Mucosa of rectum (tissue), 2 donors: ENCODE results near the gene NLGN1.

Source experiments
- H3K27ac ChIP-seq, 2 donors: one replicate each; pipeline ENCODE4 v1.7.0; 2013; ENCODE audit warnings: inconsistent platforms in 2 of 2, low read depth in 2 of 2, low read length in 2 of 2
- H3K27me3 ChIP-seq, 2 donors: one replicate each; pipeline ENCODE4 v1.7.0; 2013; ENCODE audit warnings: low read length in 2 of 2; ENCODE audit not compliant: control insufficient read depth in 2 of 2, insufficient read depth in 2 of 2
- H3K36me3 ChIP-seq, 2 donors: one replicate each; pipeline ENCODE4 v1.7.0; 2013; ENCODE audit warnings: low read length in 2 of 2; ENCODE audit not compliant: control insufficient read depth in 2 of 2, insufficient read depth in 2 of 2
- H3K4me1 ChIP-seq, 2 donors: one replicate each; pipeline ENCODE4 v1.7.0; 2013; ENCODE audit warnings: low read length in 2 of 2, mild to moderate bottlenecking in 1 of 2; ENCODE audit not compliant: control insufficient read depth in 2 of 2, insufficient read depth in 2 of 2
- H3K4me3 ChIP-seq, 2 donors: one replicate each; pipeline ENCODE4 v1.7.0; 2013; ENCODE audit warnings: low read length in 2 of 2
- H3K9ac ChIP-seq, 2 donors: one replicate each; pipeline ENCODE4 v1.7.0; 2013; ENCODE audit warnings: low read length in 2 of 2, low read depth in 1 of 2, mild to moderate bottlenecking in 1 of 2
- H3K9me3 ChIP-seq, 2 donors: one replicate each; pipeline ENCODE4 v1.7.0; 2013; ENCODE audit warnings: low read length in 2 of 2; ENCODE audit not compliant: control insufficient read depth in 2 of 2
- donor health status: healthy.
- donor health status: Normal muscosa, but diverticular disease.

NLGN1 gene

DNA sequence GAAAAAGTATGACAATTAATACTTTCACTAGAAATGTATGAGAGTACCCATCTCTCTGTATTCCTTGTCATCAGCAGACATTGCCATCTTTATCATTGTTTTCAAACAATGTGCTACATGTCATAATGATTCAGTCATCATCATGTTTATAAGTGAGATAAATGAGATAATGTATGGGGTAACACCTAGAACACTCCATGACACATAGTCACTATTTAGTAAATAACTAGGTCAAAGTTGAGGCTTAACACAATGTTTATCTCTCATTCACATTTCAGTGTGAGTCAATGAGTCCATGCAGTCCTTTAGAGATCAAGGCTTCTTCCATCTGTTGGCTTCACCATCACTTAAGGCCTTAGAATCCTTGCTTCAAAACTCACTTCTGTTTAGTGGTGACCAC lies 70.0 kb downstream of the NLGN1 start:
- Histone ChIP-seq H3K36me3 (no peaks in the 10 kb centered on the region), H3K27ac (no peak overlapping the region), H3K9me3 (no peaks in the 10 kb centered on the region), H3K4me3 (no peak overlapping the region), H3K27me3 (no peaks in the 10 kb centered on the region), H3K9ac (no peak overlapping the region), H3K4me1 (no peaks in the 10 kb centered on the region)

DNA sequence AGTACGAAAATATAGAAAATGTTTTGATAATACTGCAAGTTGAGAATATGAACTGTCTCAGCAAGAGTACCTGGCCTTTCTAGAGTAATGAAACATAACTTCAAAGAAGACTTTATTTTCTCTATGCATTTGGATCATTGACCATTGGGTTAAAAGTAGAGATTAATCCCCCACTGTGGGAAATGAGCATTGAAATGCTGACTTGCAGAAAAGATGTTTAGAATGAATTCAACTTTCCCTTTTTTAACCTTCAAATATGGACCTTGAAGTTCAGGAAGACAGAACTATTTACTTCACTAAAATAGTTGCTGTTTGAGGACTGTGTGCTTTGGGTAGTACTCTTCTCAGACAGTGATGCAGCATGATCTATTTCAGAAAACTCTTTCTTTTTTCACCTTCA lies 75.7 kb downstream of the NLGN1 start:
- no peaks in the 10 kb centered on the region for H3K27me3 ChIP-seq

GRCh38 chr3:173479301-173479700 lies 81.8 kb downstream of the NLGN1 start:
- H3K9ac ChIP-seq: no peak overlapping the region
- no peaks in the 10 kb centered on the region for H3K4me1 ChIP-seq
- no peak overlapping the region for H3K27ac ChIP-seq
- no peaks in the 10 kb centered on the region for H3K9me3 ChIP-seq
- no peaks in the 10 kb centered on the region for H3K27me3 ChIP-seq
- no peaks in the 10 kb centered on the region for H3K36me3 ChIP-seq
- no peak overlapping the region for H3K4me3 ChIP-seq

More for the DNA sequence above, 75.7 kb downstream of the NLGN1 start:
- Histone ChIP-seq H3K4me3 (no peak overlapping the region), H3K9me3 (no peaks in the 10 kb centered on the region), H3K36me3 (no peaks in the 10 kb centered on the region), H3K9ac (no peak overlapping the region), H3K27ac (no peak overlapping the region), H3K4me1 (no peaks in the 10 kb centered on the region)

DNA sequence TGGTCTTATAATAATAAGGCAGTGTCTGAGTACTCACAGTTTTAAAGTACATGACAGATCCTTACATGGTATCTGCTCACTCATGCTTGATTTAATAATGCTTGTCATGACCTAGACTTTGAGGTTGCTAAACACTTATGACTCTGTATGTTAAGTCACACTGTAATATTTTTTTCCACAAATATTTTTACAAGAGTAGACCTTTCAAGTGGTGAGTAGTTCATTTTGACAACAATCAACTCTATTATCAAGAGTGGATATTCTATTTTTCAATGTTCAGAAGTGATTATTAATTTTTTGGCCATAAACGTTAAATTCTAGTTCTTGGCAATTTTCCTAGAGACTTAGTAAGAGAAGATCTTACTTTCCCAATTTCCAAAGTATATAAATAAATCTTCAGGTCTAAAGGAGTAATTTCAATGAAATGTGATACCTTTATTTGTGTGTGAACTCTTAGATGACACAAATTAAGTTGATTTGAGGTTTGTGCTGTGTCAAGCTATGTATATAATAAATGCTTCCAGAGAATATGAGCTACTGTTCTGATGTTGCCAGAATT lies 104.5 kb downstream of the NLGN1 start:
- Histone ChIP-seq H3K27me3 (no peaks in the 10 kb centered on the region), H3K36me3 (no peaks in the 10 kb centered on the region), H3K27ac (no peak overlapping the region), H3K9ac (no peak overlapping the region), H3K9me3 (no peaks in the 10 kb centered on the region), H3K4me1 (no peaks in the 10 kb centered on the region), H3K4me3 (no peak overlapping the region)

- H3K27ac ChIP-seq: no peak overlapping the region
- H3K4me3 ChIP-seq: no peak overlapping the region
- no peaks in the 10 kb centered on the region for H3K4me1 ChIP-seq
- H3K36me3 ChIP-seq: no peaks in the 10 kb centered on the region
- H3K9ac ChIP-seq: no peak overlapping the region
- H3K27me3 ChIP-seq: no peaks in the 10 kb centered on the region
- H3K9me3 ChIP-seq: no peaks in the 10 kb centered on the region
These were observed 105.5 kb downstream of the NLGN1 start for GRCh38 chr3:173502983-173503568.

DNA sequence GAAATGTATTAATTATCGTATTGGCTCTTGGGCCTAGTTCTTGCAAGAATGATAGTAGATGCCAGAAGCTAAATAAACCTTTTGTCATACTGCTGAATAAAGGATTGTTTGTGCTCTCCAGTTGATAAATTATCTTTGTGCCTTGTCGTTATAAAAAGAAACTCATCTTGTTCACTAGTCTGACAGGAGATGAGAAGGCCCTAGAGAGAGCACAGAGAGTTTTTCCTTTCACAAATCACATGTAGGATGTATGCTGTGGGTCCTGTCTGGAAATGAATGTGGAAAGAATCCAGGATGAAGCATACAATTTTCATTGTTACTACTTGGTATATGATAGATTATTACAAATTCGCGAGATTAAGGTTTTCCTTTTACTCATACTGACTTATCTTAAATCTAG lies 113.0 kb downstream of the NLGN1 start:
- Histone ChIP-seq H3K9ac (no peak overlapping the region), H3K36me3 (no peaks in the 10 kb centered on the region), H3K27me3 (no peaks in the 10 kb centered on the region), H3K9me3 (no peaks in the 10 kb centered on the region), H3K4me3 (no peak overlapping the region), H3K4me1 (no peaks in the 10 kb centered on the region), H3K27ac (no peak overlapping the region)

DNA sequence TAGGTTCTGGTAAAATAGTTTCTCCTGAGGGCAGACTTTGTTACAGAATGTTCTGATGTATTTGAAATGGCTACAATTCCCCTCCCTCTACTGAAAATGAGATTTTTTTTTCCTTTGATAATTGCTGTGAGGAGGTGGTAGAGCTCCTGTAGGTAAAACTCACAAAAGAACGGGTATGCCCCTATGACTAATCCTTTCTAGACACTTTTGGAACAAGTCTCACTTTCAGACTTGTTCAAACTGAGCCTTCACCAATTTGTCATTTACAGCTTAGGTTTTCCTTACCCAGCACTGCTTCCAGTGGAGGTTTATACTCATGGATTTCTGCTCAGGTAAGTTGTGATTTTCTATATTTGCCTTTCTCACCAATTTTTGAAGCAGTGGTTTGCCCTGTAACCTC lies 115.6 kb downstream of the NLGN1 start:
- Histone ChIP-seq H3K36me3 (no peaks in the 10 kb centered on the region), H3K4me3 (no peak overlapping the region), H3K9me3 (no peaks in the 10 kb centered on the region), H3K9ac (no peak overlapping the region), H3K27me3 (no peaks in the 10 kb centered on the region), H3K27ac (no peak overlapping the region), H3K4me1 (no peaks in the 10 kb centered on the region)

DNA sequence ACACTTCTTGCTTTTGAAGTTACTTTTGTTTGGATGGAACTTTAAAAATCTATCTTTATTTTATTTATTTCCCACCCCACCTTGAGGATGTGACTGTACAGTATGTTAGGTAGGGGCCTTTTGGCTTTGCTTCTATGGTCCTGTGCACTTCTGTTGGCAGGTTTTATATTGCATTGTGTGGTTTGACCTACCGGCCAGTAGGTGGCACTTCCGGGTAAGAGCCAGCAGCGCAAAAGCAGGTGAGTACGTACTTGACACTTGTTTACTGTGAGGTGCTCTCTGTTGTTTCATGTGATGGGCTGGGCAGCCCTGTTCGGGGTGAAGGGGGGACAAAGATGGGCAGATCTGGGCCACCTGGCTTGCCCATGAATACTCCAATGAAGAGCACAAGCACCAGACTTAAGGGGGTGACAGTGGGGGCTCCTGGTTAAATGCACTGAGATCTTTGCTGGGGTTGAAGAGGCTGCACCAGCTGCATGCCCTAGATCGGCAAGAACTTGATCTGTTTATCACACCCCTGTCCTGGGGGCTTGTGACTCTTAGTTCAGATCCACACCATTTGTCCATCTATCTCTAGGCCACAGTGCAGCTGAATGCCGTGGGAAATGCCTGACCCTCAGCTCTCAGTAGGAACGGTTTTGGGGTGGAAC lies 131.6 kb downstream of the NLGN1 start:
- H3K27ac ChIP-seq: no peak overlapping the region
- H3K4me3 ChIP-seq: no peak overlapping the region
- no peaks in the 10 kb centered on the region for H3K9me3 ChIP-seq
- H3K4me1 ChIP-seq: no peaks in the 10 kb centered on the region
- H3K27me3 ChIP-seq: no peaks in the 10 kb centered on the region
- H3K9ac ChIP-seq: no peak overlapping the region
- H3K36me3 ChIP-seq: no peaks in the 10 kb centered on the region

- no peaks in the 10 kb centered on the region for H3K9me3 ChIP-seq
- no peak overlapping the region for H3K9ac ChIP-seq
- no peaks in the 10 kb centered on the region for H3K4me1 ChIP-seq
- H3K27me3 ChIP-seq: no peaks in the 10 kb centered on the region
- H3K36me3 ChIP-seq: no peaks in the 10 kb centered on the region
- H3K27ac ChIP-seq: no peak overlapping the region
- no peak overlapping the region for H3K4me3 ChIP-seq
These were observed 134.1 kb downstream of the NLGN1 start for GRCh38 chr3:173531602-173532001.

DNA sequence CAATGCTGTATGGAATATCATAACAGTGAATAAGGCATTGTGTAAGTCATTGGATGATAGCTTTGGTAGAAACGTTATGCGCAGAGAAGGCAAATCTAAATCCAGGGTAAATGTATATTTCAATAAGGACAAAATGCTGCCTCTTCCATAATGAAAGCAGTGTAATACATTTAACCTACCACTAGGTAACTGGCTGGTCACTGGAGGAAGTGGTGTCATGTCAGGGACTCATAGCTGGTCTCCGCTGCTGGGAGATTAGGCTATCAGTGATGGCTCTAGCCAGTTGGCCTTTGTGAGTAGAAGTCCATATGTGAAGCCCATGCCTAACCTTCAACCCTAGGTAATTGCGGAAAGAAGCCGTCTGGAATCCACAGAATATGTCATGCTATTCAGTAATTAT lies 140.9 kb downstream of the NLGN1 start:
- Histone ChIP-seq H3K36me3 (no peaks in the 10 kb centered on the region), H3K4me1 (no peaks in the 10 kb centered on the region), H3K27me3 (no peaks in the 10 kb centered on the region)

More for the DNA sequence above, 140.9 kb downstream of the NLGN1 start:
- Histone ChIP-seq H3K9me3 (no peaks in the 10 kb centered on the region), H3K27ac (no peak overlapping the region), H3K4me3 (no peak overlapping the region), H3K9ac (no peak overlapping the region)
